Upper lobe of left lung (tissue), 6 donors: ENCODE data around the gene CHST11. TPM values are rescaled to one million over a fixed set of nuclear protein-coding genes. Genes with fewer than 3 reads are reported as not detected.
A peak's percentile ranks its signal among the peaks of the same experiment; 100 is the strongest.

Experiments
- ATAC-seq, 2 donors: fragments of 200-7000 bp; cut with Tn5 transposase; one replicate each; pipeline ENCODE4 v1.9.1; 2022; ENCODE audit warnings: mild to moderate bottlenecking in 2 of 2, moderate library complexity in 2 of 2; ENCODE audit not compliant: low FRiP score in 2 of 2
- DNase-seq, 2 donors: peaks; one replicate each; pipeline ENCODE4 v3.0.0-alpha.2; 2019 to 2020
- H3K27ac ChIP-seq, 4 donors: fragments of 200-600 bp; sonication (generic); one replicate each; pipeline ENCODE4 v1.5.1; 2016 to 2019
- H3K27me3 ChIP-seq, 4 donors: fragments of 200-600 bp; sonication (generic); one replicate each; pipeline ENCODE4 v1.5.1; 2017 to 2019
- H3K36me3 ChIP-seq, 4 donors: fragments of 200-600 bp; sonication (generic); one replicate each; pipeline ENCODE4 v1.5.1; 2016 to 2019
- H3K4me1 ChIP-seq, 4 donors: fragments of 200-600 bp; sonication (generic); one replicate each; pipeline ENCODE4 v1.5.1; 2018 to 2019
- H3K4me3 ChIP-seq, 4 donors: fragments of 200-600 bp; sonication (generic); one replicate each; pipeline ENCODE4 v1.5.1; 2017 to 2019; ENCODE audit warnings: mild to moderate bottlenecking in 2 of 4, moderate library complexity in 1 of 4
- H3K9me3 ChIP-seq, 4 donors: fragments of 200-600 bp; sonication (generic); one replicate each; pipeline ENCODE4 v1.5.1; 2018 to 2019
- EP300 ChIP-seq, 4 donors: sonication (generic); formaldehyde crosslinking; IDR thresholded peaks; one replicate each; pipeline ENCODE4 v1.5.1; 2017; ENCODE audit warnings: antibody characterized with exemption in 4 of 4, control low read depth in 2 of 4
- POLR2A ChIP-seq, 4 donors: fragments of 450-650 bp; IDR thresholded peaks; one replicate each; pipeline ENCODE4 v1.5.1; 2016 to 2017; ENCODE audit warnings: antibody characterized with exemption in 4 of 4, mild to moderate bottlenecking in 2 of 4
- POLR2AphosphoS5 ChIP-seq, 2 donors: sonication (generic); formaldehyde crosslinking; IDR thresholded peaks; one replicate each; pipeline ENCODE4 v1.5.1; 2017; ENCODE audit warnings: antibody characterized with exemption in 2 of 2
- WGBS, 2 donors: methylation state at CpG; one replicate each; pipeline ENCODE4 v1.1.5; 2017 to 2018; 5-methylcytosine and 5-hydroxymethylcytosine counted together
- total RNA-seq, 6 donors: library from RNA; depleted of rRNA in 4 of 6; stranded (reverse); fragments of >200 nt in 4 of 6; gene quantifications; one replicate each; pipeline versions ENCODE4 v1.1.0 to v1.2.1, GENCODE V29; 2016 to 2021
- TF ChIP-seq, protein P1 (sequence below), 6 experiments: fragments of 450-650 bp in 4 of 6; fragments of 200-600 bp in 2 of 6; sonication (generic) in 2 of 6; IDR thresholded peaks; one replicate each; pipeline ENCODE4 v1.5.1; 2016 to 2019; ENCODE audit warnings: antibody characterized with exemption in 6 of 6
- donor health status: DM: no; HTN: no; CAD: no; lungs with moderate emphysema.
- donor health status: DM: no; HTN: yes; CAD: no; lungs with severe emphysema.

The CHST11 gene
- total RNA-seq, 6 donors from 2014 or later: 40.4 to 234 (median 58.4) TPM

GRCh38 chr12:104701756-104702155, 245.0 kb downstream of the CHST11 start:
- WGBS, 2 donors: 93 to 96% methylated on average over 2 to 3 of the region's 3 CpGs
- no peak overlapping the region for H3K4me3 ChIP-seq
- no peaks in the 10 kb centered on the region for H3K27me3 ChIP-seq
- TF ChIP-seq POLR2AphosphoS5 (IDR thresholded peaks at IDR 0.05): no peak
- no peak for TF ChIP-seq POLR2A (IDR thresholded peaks at IDR 0.05)
- TF ChIP-seq, protein P1, sequence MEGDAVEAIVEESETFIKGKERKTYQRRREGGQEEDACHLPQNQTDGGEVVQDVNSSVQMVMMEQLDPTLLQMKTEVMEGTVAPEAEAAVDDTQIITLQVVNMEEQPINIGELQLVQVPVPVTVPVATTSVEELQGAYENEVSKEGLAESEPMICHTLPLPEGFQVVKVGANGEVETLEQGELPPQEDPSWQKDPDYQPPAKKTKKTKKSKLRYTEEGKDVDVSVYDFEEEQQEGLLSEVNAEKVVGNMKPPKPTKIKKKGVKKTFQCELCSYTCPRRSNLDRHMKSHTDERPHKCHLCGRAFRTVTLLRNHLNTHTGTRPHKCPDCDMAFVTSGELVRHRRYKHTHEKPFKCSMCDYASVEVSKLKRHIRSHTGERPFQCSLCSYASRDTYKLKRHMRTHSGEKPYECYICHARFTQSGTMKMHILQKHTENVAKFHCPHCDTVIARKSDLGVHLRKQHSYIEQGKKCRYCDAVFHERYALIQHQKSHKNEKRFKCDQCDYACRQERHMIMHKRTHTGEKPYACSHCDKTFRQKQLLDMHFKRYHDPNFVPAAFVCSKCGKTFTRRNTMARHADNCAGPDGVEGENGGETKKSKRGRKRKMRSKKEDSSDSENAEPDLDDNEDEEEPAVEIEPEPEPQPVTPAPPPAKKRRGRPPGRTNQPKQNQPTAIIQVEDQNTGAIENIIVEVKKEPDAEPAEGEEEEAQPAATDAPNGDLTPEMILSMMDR (IDR thresholded peaks at IDR 0.05): no peak
- no peak for TF ChIP-seq EP300 (IDR thresholded peaks at IDR 0.05)
- H3K27ac ChIP-seq: no peak overlapping the region
- no peak for ATAC-seq
- peaks cover 0 to 14% (median 4%) of the 10 kb centered on the region in 4 donors for H3K4me1 ChIP-seq
- peaks cover 0 to 3% (median 0%) of the 10 kb centered on the region in 4 donors for H3K36me3 ChIP-seq
- no peak for DNase-seq
- H3K9me3 ChIP-seq: no peaks in the 10 kb centered on the region

- no peak for TF ChIP-seq POLR2A (IDR thresholded peaks at IDR 0.05)
- peak in 1 of 2 donors; percentile 9 for TF ChIP-seq POLR2AphosphoS5 (IDR thresholded peaks at IDR 0.05)
- DNase-seq (peak in 1 of 2 donors; percentile 46), ATAC-seq (peak; percentile 50 to 73)
- Histone ChIP-seq H3K27me3 (no peaks in the 10 kb centered on the region), H3K4me3 (no peak overlapping the region), H3K27ac (peak overlapping the region in 1 of 4 donors; percentile 39), H3K9me3 (no peaks in the 10 kb centered on the region), H3K4me1 (peaks cover 0 to 14% (median 4%) of the 10 kb centered on the region in 4 donors), H3K36me3 (peaks cover 0 to 3% (median 0%) of the 10 kb centered on the region in 4 donors)
- 76 to 92% methylated on average over 20 to 21 of the region's 21 CpGs for WGBS, 2 donors
Observed at GRCh38 chr12:104702565-104703139, 245.9 kb downstream of the CHST11 start.

- Histone ChIP-seq H3K4me1 (peaks cover 0 to 9% (median 2%) of the 10 kb centered on the region in 4 donors), H3K36me3 (peaks cover 0 to 3% (median 0%) of the 10 kb centered on the region in 4 donors), H3K27me3 (no peaks in the 10 kb centered on the region), H3K4me3 (no peak overlapping the region), H3K9me3 (no peaks in the 10 kb centered on the region), H3K27ac (no peak overlapping the region)
- ATAC-seq (no peak), DNase-seq (no peak)
- TF ChIP-seq, protein P1 (IDR thresholded peaks at IDR 0.05): no peak
- no peak for TF ChIP-seq EP300 (IDR thresholded peaks at IDR 0.05)
- TF ChIP-seq POLR2A (IDR thresholded peaks at IDR 0.05): no peak
- 95 to 96% methylated on average over 8 of the region's 8 CpGs for WGBS, 2 donors
Observed at GRCh38 chr12:104703372-104703771, 246.6 kb downstream of the CHST11 start.

DNA sequence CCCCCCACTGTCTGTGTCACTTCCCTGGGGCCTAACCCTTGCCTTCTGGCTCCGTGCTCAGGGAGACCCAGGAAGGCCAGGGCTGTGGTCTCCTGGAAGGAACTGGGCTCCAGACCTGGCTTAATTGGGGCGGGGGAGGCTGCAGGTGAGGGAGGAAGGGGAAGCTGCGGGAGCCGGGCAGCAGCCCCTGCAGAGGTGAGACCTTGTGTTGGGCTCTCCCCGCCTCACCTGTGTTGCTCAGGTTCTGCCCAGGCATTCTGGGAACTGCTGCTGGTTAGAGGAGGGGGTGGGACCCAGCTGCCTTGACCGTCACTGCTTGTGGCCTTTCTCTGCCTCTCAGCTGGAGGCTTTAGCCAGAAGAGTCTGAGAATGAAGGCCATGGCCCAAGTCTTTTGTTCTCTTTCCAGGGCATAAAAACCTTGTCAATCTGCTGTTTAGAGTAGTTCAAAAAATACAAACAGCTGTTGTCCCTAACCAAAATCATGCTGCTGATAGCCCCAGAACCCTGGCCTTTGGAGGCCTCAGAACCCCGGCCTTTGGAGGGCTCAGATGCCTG, 247.6 kb downstream of the CHST11 start:
- peak in 1 of 2 donors; percentile 42 for DNase-seq
- Histone ChIP-seq H3K9me3 (no peaks in the 10 kb centered on the region), H3K4me3 (no peak overlapping the region), H3K4me1 (peaks cover 0 to 8% (median 0%) of the 10 kb centered on the region in 4 donors), H3K36me3 (peaks cover 0 to 3% (median 0%) of the 10 kb centered on the region in 4 donors), H3K27ac (no peak overlapping the region), H3K27me3 (no peaks in the 10 kb centered on the region)
- TF ChIP-seq POLR2A (IDR thresholded peaks at IDR 0.05): no peak
- no peak for TF ChIP-seq EP300 (IDR thresholded peaks at IDR 0.05)
- TF ChIP-seq POLR2AphosphoS5 (IDR thresholded peaks at IDR 0.05): no peak
- TF ChIP-seq, protein P1 (IDR thresholded peaks at IDR 0.05): no peak
- no peak for ATAC-seq
- WGBS, 2 donors: 94 to 100% methylated on average over 1 to 7 of the region's 7 CpGs

DNA sequence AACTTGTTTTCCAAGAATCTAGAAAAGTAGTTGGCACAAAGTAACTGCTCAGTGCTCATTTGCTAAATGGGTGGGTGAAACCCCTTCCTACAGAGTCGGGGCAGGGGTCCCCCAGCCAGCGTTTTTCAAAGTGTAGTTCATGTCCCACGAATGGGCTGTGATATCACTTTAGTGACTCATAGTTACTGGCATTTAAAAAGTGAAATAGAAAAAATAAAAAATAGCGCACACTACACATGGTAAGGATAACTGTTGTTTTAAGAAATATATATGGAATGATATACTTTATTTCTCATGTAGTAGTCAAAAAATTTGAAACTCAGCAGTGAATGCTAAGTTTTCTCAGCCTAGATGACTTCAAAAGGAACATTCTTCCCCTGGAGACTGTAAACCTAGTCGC, 250.4 kb downstream of the CHST11 start:
- DNase-seq (no peak), ATAC-seq (no peak)
- H3K4me1 ChIP-seq: peaks cover 19 to 31% (median 21%) of the 10 kb centered on the region in 4 donors
- H3K27ac ChIP-seq: no peak overlapping the region
- no peaks in the 10 kb centered on the region for H3K9me3 ChIP-seq
- H3K27me3 ChIP-seq: no peaks in the 10 kb centered on the region
- peaks cover 0 to 3% (median 0%) of the 10 kb centered on the region in 4 donors for H3K36me3 ChIP-seq
- TF ChIP-seq EP300 (IDR thresholded peaks at IDR 0.05) (no peak), POLR2A (IDR thresholded peaks at IDR 0.05) (no peak), POLR2AphosphoS5 (IDR thresholded peaks at IDR 0.05) (no peak)
- TF ChIP-seq, protein P1 (IDR thresholded peaks at IDR 0.05): no peak
- 65 to 72% methylated on average over 5 of the region's 5 CpGs for WGBS, 2 donors
- no peak overlapping the region for H3K4me3 ChIP-seq
